Islet of Langerhans (tissue), 1 donor: ENCODE results near the gene SLC15A1.
A peak's percentile ranks its signal among the peaks of the same experiment; 100 is the strongest.
"Not testable (repeated sequence)": the region's sequence is repeated elsewhere in the genome, so short reads cannot be mapped to it uniquely, and the experiment has no call there.

Source experiments
- FAIRE-seq: peaks from one replicate; lab custom pipeline; 2011; peaks lifted over from hg19 to GRCh38; lab: Jason Lieb, UNC

Gene SLC15A1

GRCh38 chr13:98780451-98780850 lies 28.0 kb upstream of the SLC15A1 start:
- no peak for FAIRE-seq

DNA sequence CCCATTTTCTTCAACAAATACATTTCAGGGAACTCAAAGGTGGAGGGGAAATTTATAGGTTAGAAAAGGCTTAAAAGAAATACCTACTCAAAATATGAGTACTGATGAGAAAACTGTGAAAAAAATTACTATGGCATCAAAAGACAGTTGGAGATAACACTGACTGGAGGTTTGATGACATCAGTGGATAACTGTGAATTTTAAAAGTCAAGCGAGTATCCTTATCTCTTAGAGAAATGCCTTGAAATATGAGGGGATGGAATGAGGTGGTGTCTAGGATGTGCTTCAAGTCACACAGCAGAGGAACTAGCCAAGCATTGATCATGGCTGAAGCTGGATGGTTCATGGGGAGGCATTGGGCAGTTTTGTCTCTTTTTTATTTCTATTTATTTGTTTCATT lies 27.2 kb upstream of the SLC15A1 start:
- no peak for FAIRE-seq

- FAIRE-seq, result no peak
These were observed 26.3 kb upstream of the SLC15A1 start for GRCh38 chr13:98778749-98779148.

DNA sequence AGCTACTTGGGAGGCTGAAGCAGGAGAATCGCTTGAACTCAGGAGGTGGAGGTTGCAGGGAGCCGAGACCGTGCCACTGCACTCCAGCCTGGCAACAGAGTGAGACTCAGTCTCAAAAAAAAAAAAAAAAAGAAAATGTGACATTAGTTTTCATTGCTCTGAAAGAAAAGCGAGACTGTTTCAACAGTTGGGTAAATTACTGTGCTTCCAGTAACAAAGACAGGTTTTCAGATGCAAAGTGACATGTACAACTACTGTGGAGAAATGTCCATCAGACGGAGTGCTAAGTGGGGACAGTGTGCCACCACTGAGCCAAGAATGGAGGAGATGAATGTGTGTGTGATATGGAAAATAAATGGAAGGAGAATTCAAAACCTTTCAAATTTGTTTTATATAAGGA lies 24.2 kb upstream of the SLC15A1 start:
- FAIRE-seq, result no peak

- FAIRE-seq, result no peak
These were observed 23.5 kb upstream of the SLC15A1 start for GRCh38 chr13:98775844-98776598.

DNA sequence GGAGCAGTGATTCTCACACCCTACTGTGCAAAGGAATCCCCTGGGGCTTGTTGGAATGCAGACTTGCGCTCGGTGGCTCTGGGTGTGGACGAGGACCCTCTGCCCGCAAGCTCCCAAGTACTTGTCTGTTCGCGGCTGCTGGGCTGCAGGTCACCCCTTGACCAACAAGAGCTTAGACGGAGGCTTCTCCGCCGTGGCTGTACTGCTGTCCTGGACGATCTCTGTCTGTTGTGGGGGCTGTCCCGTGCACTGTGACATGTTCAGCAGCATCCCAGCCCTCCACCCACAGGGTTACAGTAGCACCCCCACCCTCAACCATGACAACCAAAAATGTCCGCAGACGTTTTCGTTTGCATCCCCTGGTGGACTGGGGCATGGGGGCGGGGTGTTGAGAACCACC lies 22.9 kb upstream of the SLC15A1 start:
- FAIRE-seq, result no peak

- FAIRE-seq, result no peak
These were observed 22.3 kb upstream of the SLC15A1 start for GRCh38 chr13:98774776-98775175.

GRCh38 chr13:98773921-98774320 lies 21.4 kb upstream of the SLC15A1 start:
- FAIRE-seq, result no peak

DNA sequence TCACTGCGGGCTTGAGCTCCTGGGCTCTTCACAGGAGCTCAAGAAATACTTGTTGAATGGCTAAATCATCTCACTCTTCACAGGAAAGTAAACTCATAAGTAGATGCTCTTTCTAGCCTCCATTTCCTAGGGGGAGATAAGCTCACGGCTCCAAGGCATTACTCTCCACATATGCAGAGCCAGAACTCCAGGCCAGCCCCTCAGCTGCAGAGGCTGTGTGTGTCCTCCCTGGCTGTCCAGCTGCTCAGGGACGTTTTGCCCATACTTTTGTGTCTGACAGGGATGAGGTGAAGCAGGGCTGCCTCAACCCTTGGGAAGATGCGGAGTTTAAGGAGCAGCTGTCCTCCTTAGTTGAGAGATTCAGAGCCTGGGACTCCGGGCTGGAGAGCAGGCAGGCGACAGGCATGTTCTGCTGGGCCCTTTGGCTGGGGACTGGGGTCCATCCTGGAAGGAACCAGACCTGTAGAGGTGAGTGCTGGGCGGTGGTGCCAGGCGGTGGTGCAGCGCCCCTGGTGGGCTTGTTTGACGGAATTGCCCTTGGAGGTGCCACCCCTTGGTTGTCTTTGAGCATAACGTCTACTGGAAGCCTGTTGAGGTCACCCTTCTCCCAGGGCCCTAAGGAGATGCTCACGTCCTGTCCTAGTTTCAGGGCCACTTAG lies 20.5 kb upstream of the SLC15A1 start:
- FAIRE-seq, result no peak

GRCh38 chr13:98771838-98772611 lies 19.6 kb upstream of the SLC15A1 start:
- FAIRE-seq, result no peak

DNA sequence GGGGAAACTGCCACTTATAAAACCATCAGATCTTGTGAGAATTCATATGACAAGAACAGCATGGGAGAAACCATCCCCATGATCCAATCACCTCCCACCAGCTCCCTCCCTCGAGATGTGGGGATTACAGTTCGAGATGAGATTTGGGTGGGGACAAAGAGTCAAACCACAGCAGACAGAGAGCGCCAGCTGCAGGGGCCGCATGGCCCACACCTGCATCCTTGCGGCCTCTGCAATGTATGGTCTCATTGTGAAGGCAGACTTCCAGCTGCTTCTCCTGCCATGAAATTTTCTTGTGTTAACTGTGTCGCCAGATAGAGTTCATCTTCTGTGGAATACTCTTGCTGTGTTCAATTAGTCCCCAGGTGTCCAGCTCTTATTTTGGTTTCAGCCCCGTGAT lies 17.3 kb upstream of the SLC15A1 start:
- no peak for FAIRE-seq

- FAIRE-seq, result no peak
These were observed 16.1 kb upstream of the SLC15A1 start for GRCh38 chr13:98768522-98768921.

DNA sequence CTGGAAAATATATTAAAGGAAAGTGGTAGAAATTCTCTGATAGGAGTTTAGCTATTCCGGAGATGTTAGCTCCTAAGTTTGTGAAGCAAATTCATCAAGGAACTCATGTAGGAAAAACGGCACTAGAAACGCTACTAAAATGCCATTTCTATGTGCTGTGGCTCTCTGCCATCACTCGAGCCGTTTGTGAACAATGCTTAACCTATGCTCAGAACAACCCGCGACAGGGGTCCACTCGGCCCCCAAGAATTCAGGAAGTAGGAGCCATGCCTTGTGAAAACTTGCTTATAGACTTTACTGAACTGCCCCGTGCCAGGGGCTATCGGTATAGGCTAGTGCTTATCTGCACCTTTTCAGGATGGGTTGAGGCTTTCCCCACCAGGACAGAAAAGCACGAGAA lies 14.2 kb upstream of the SLC15A1 start:
- FAIRE-seq, result no peak

DNA sequence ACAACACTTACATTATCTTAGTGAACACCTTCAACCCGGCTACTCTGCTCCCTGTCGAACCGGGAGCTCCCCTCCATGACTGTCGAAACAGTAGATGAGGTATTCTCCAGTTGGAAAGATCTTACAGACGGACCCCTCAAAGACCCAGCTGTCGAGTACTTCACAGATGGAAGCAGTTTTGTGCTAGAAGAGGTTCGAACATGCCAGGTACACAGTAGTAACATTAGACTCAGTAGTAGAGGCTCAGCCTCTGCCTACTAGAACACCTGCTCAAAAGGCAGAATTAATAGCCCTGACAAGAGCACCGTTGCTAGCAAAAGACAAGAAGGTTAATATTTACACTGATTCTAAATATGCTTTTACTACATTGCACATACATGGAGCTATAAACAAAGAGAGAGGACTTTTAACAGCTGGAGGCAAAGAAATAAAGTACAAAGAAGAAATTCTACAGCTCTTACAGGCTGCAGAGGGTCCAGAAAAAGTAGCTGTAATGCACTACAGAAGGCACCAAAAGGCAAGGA lies 13.6 kb upstream of the SLC15A1 start:
- peak; percentile 92 for FAIRE-seq

- FAIRE-seq, result no peak
These were observed 9.6 kb upstream of the SLC15A1 start for GRCh38 chr13:98761986-98762616.

- no peak for FAIRE-seq
These were observed 8.9 kb upstream of the SLC15A1 start for GRCh38 chr13:98761126-98761985.

DNA sequence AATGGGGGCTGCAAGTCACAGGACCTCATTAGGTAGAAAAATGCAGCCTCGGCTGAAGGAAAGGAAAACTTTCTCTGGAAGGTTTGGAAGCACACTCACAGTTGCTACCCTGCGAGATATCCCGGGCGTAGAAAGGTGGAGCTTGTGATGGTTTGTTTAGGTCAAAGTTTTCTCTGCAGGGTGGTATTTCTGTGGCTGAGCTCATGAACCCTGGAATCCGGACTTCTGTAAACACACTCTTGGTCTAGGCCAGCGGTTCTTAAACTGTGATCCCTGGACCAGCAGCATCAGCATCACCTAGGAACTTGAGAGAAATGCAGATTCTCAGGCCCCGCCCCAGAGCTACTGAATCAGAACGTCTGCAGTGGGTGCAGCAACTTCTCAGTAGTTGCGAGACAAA lies 3.3 kb upstream of the SLC15A1 start:
- no peak for FAIRE-seq

DNA sequence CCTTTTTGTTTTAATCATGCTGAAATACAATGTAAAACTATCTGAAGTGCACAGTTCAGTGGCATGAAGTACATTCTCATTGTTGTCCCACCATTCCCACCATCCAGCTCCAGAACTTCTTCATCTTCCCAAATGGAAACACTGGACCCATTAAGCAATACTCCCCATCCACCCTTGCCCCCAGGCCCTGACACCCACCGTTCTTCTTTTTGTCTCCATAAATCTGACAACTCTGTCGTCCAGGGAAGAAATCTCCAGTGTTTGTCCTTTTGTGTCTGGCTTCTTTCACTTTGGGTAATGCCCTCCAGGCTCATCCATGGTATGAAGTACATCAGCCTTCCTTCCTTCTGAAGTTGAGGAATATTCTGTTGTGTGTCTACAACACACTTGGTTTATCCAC lies 2.6 kb upstream of the SLC15A1 start:
- no peak for FAIRE-seq

DNA sequence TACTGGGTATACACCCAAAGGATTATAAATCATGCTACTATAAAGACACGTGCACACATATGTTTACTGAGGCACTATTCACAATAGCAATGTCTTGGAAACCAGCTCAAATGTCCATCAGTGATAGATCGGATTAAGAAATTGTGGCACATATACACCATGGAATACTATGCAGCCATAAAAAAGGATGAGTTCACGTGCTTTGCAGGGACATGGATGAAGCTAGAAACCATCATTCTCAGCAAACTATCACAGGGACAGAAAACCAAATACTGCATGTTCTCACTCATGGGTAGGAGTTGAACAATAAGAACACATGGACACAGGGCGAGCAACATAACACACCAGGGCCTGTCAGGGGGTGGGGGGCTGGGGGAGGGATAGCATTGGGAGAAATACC lies 2.0 kb upstream of the SLC15A1 start:
- FAIRE-seq, result not testable (repeated sequence)

- FAIRE-seq, result no peak
These were observed 508 bp downstream of the SLC15A1 start for GRCh38 chr13:98751861-98752466.

DNA sequence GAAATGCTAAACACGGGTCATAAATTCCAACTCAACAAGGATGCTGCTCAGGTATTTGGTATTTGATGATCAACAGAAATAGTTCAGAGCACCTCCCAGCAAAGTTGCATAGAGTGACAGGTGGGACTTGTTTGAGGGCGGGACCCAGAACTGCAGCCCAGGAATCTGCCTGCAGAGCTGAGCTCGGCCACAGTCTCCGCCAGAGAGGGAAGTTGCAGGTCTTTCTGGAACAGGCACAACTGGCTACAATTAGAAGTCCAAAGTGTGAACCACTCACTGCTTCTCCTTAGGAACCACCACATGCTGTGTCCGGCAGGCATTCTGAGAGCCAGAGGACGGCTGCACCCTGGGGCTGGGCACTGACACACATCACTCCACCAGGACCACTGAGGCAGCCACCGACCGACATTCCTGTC lies 1.1 kb downstream of the SLC15A1 start:
- no peak for FAIRE-seq
